Nephron (organoid): ENCODE measurements around the gene SNED1.

Source experiments
- H3K27ac Mint-ChIP-seq, 3 experiments: 2 replicates each; pipeline ENCODE4 v1.8.0; 2020; ENCODE audit warnings: mixed read lengths in 3 of 3, mild to moderate bottlenecking in 2 of 3, moderate library complexity in 1 of 3
- H3K27me3 Mint-ChIP-seq: 2 replicates; pipeline ENCODE4 v1.8.0; 2021; ENCODE audit warnings: low read depth, mild to moderate bottlenecking, moderate library complexity, mixed read lengths
- H3K36me3 Mint-ChIP-seq: 2 replicates; pipeline ENCODE4 v1.8.0; 2020; ENCODE audit warnings: low read depth, mixed read lengths
- H3K4me1 Mint-ChIP-seq: 2 replicates; pipeline ENCODE4 v1.8.0; 2020; ENCODE audit warnings: mixed read lengths
- H3K4me3 Mint-ChIP-seq, 3 experiments: 2 replicates each; pipeline ENCODE4 v1.8.0; 2020; ENCODE audit warnings: mild to moderate bottlenecking in 3 of 3, mixed read lengths in 3 of 3, moderate library complexity in 2 of 3
- H3K9me3 Mint-ChIP-seq: 2 replicates; pipeline ENCODE4 v1.8.0; 2020; ENCODE audit warnings: mixed read lengths
- CTCF ChIP-seq, 3 experiments: fragments of 200-600 bp; sonication (generic); IDR thresholded peaks; one replicate each; pipeline ENCODE4 v1.5.0; 2021; ENCODE audit warnings: antibody characterized with exemption in 3 of 3; ENCODE audit not compliant: unreplicated experiment in 3 of 3

SNED1 gene

GRCh38 chr2:241030883-241031282 is 32.5 kb downstream of the SNED1 start:
- Mint-ChIP-seq H3K36me3 (peaks cover 22% of the 10 kb centered on the region), H3K4me3 (no peak overlapping the region), H3K4me1 (no peaks in the 10 kb centered on the region), H3K27me3 (peaks cover 14% of the 10 kb centered on the region), H3K9me3 (peaks cover 15% of the 10 kb centered on the region), H3K27ac (no peak overlapping the region)
- no peak for TF ChIP-seq CTCF (IDR thresholded peaks at IDR 0.05; ENCODE audit: unreplicated experiment in 3 of 3)

GRCh38 chr2:241031436-241032165 is 33.2 kb downstream of the SNED1 start:
- no peak for TF ChIP-seq CTCF (IDR thresholded peaks at IDR 0.05; ENCODE audit: unreplicated experiment in 3 of 3)
- Mint-ChIP-seq H3K27me3 (peaks cover 17% of the 10 kb centered on the region), H3K27ac (no peak overlapping the region), H3K4me1 (no peaks in the 10 kb centered on the region), H3K9me3 (peaks cover 10% of the 10 kb centered on the region), H3K4me3 (no peak overlapping the region), H3K36me3 (peaks cover 17% of the 10 kb centered on the region)

- no peaks in the 10 kb centered on the region for H3K4me1 Mint-ChIP-seq
- no peak for TF ChIP-seq CTCF (IDR thresholded peaks at IDR 0.05; ENCODE audit: unreplicated experiment in 3 of 3)
- H3K4me3 Mint-ChIP-seq = no peak overlapping the region
- H3K27me3 Mint-ChIP-seq = peaks cover 34% of the 10 kb centered on the region
- H3K9me3 Mint-ChIP-seq = peaks cover under 1% of the 10 kb centered on the region
- no peak overlapping the region for H3K27ac Mint-ChIP-seq
- H3K36me3 Mint-ChIP-seq = peaks cover 11% of the 10 kb centered on the region
Observed at GRCh38 chr2:241033336-241033987, 35.0 kb downstream of the SNED1 start.

GRCh38 chr2:241033994-241034393 is 35.6 kb downstream of the SNED1 start:
- Mint-ChIP-seq H3K4me3 (no peak overlapping the region), H3K36me3 (peaks cover 8% of the 10 kb centered on the region), H3K27ac (no peak overlapping the region), H3K27me3 (peaks cover 34% of the 10 kb centered on the region), H3K9me3 (no peaks in the 10 kb centered on the region), H3K4me1 (no peaks in the 10 kb centered on the region)
- TF ChIP-seq CTCF (IDR thresholded peaks at IDR 0.05; ENCODE audit: unreplicated experiment in 3 of 3) = no peak

- peaks cover 8% of the 10 kb centered on the region for H3K36me3 Mint-ChIP-seq
- H3K9me3 Mint-ChIP-seq = no peaks in the 10 kb centered on the region
- no peak overlapping the region for H3K4me3 Mint-ChIP-seq
- no peak for TF ChIP-seq CTCF (IDR thresholded peaks at IDR 0.05; ENCODE audit: unreplicated experiment in 3 of 3)
- H3K4me1 Mint-ChIP-seq = no peaks in the 10 kb centered on the region
- no peak overlapping the region for H3K27ac Mint-ChIP-seq
- peaks cover 34% of the 10 kb centered on the region for H3K27me3 Mint-ChIP-seq
Observed at GRCh38 chr2:241034490-241035141, 36.2 kb downstream of the SNED1 start.
